ENCODE data around the gene P2RY1. TPM values are rescaled to one million over a fixed set of nuclear protein-coding genes. Genes with fewer than 3 reads are reported as not detected.
A peak's percentile ranks its signal among the peaks of the same experiment; 100 is the strongest.
"Not testable (repeated sequence)": the region's sequence is repeated elsewhere in the genome, so short reads cannot be mapped to it uniquely, and the experiment has no call there.

The P2RY1 gene
- total RNA-seq, 1 experiment from 2014 or later = 1.2 TPM

DNA sequence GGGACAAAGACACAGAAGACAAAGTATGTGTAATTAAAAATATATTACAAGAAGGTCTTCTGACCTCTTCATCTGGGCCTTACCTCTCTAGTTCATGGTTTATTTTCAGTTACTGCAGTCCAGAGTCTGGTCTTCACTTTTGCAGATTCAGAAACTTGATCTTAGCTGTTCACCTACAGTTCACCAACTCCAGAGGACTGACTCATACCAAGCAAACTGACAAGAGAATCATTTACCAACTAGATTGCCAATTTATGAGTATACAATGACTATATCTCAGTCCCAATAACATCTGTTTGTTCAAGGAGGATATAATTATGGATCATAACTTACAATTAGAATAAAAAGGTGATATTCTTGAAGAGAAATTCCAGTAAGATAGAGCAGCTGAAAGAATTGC is 9.0 kb downstream of the P2RY1 start:
- Histone ChIP-seq H3K9me2 (ENCODE audit: insufficient read depth) (no peaks in the 10 kb centered on the region), H4K20me1 (ENCODE audit: insufficient read depth) (no peaks in the 10 kb centered on the region), H3K4me2 (no peak overlapping the region), H3K4me3 (no peak overlapping the region), H3K9me3 (ENCODE audit: insufficient read depth, low read depth) (peaks cover 6% of the 10 kb centered on the region; the same call in 1 of the 2 replicates), H3K36me3 (ENCODE audit: low read depth) (no peaks in the 10 kb centered on the region), H3F3A (ENCODE audit: insufficient read depth, low read depth) (no peaks in the 10 kb centered on the region), H2AFZ (no peak overlapping the region), H3K79me2 (ENCODE audit: low read depth) (no peaks in the 10 kb centered on the region), H3K27me3 (ENCODE audit: insufficient read depth, low read depth) (no peaks in the 10 kb centered on the region), H3K27ac (no peak overlapping the region), H3K4me1 (replicated peaks; ENCODE audit: insufficient read depth) (no peaks in the 10 kb centered on the region)
- ChIA-PET CTCF (no interaction called here), POLR2A (ENCODE audit: unreplicated experiment) (no interaction called here)
- no TSS peak for BruUV-seq (replicated peaks)
- intact Hi-C loops (cut with micrococcal nuclease; ENCODE audit: unreplicated experiment) = no loop called here
- DNase-seq = no peak
- TF ChIP-seq, protein P1, sequence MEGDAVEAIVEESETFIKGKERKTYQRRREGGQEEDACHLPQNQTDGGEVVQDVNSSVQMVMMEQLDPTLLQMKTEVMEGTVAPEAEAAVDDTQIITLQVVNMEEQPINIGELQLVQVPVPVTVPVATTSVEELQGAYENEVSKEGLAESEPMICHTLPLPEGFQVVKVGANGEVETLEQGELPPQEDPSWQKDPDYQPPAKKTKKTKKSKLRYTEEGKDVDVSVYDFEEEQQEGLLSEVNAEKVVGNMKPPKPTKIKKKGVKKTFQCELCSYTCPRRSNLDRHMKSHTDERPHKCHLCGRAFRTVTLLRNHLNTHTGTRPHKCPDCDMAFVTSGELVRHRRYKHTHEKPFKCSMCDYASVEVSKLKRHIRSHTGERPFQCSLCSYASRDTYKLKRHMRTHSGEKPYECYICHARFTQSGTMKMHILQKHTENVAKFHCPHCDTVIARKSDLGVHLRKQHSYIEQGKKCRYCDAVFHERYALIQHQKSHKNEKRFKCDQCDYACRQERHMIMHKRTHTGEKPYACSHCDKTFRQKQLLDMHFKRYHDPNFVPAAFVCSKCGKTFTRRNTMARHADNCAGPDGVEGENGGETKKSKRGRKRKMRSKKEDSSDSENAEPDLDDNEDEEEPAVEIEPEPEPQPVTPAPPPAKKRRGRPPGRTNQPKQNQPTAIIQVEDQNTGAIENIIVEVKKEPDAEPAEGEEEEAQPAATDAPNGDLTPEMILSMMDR (conservative IDR thresholded peaks at IDR 0.05) = no peak
- no peak for TF ChIP-seq EZH2 (IDR thresholded peaks at IDR 0.05; ENCODE audit: low read depth)

DNA sequence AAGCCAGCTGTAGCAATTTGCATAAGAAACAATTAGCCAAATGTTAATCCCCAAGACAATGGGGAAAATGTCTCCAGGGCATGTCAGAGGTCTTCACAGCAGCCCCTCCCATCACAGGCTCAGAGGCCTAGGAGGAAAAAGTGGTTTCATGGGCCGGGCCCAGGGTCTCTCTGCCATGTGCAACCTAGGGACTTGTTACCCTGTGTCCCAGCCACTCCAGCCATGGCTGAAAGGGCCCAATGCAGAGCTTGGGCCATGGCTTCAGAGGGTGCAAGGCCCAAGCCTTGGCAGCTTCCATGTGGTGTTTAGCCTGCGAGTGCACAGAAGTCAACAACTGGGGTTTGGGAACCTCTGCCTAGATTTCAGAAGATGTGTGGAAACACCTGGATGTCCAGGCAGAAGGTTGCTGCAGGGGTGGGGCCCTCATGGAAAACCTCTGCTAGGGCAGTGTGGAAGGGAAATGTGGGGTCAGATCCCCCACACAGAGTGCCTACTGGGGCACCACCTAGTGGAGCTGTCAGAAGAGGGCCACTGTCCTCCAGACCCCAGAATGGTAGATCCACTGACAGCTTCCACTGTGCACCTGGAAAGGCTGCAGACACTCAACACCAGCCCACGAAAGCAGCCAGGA is 11.8 kb downstream of the P2RY1 start:
- POLR2A ChIA-PET (ENCODE audit: unreplicated experiment); H3F3A ChIP-seq (ENCODE audit: insufficient read depth, low read depth); intact Hi-C loops (cut with micrococcal nuclease; ENCODE audit: unreplicated experiment); H3K27ac ChIP-seq; H2AFZ ChIP-seq; H3K4me3 ChIP-seq; H3K4me1 ChIP-seq (replicated peaks; ENCODE audit: insufficient read depth); H3K27me3 ChIP-seq (ENCODE audit: insufficient read depth, low read depth); H3K9me2 ChIP-seq (ENCODE audit: insufficient read depth); H3K9me3 ChIP-seq (ENCODE audit: insufficient read depth, low read depth); BruUV-seq (replicated peaks); DNase-seq; CTCF ChIA-PET; H3K79me2 ChIP-seq (ENCODE audit: low read depth); H3K36me3 ChIP-seq (ENCODE audit: low read depth); H3K4me2 ChIP-seq; H4K20me1 ChIP-seq (ENCODE audit: insufficient read depth): not testable (repeated sequence)

DNA sequence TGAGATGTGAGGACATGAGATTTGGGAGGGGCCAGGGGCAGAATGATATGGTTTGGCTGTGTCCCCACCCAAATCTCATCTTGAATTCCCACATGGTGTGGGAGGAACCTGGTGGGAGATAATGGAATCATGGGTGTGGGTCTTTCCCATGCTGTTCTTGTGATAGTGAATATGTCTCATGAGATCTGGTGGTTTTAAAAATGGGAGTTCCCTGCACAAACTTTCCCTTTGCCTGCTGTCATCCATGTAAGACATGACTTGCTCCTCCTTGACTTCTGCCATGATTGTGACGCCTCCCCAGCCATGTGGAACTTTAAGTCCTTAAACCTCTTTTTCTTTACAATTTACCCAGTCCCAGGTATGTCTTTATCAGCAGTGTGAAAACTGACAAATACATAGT is 12.7 kb downstream of the P2RY1 start:
- CTCF ChIA-PET; POLR2A ChIA-PET (ENCODE audit: unreplicated experiment); BruUV-seq (replicated peaks): not testable (repeated sequence)

DNA sequence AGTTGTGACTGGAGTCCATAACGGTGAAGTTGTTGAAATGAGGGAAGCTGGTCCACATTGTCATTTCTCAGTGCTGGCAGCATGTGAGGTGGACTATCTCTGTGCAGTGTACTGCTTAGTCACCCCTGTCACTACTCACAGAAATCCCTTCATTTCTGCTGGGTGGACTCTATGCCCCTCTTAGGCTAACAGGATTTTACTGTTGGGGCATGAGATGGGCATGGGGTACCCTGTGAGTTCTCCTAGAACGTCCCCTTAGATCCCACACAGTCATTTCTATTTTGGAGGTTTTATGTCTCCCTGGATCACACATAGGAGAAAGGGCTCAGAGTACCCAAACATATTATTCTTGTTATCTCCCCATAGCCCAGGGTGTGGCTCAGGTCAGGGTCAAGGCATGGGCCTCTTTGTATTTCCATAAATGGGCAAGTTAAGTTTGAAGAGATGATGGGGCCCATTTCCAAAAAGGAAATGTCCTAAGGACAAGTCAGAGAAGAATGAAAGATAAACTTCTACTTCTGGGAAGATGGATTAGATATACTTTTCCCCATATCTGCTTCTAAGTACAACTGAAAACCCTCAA is 15.2 kb downstream of the P2RY1 start:
- DNase-seq = no peak
- no peaks in the 10 kb centered on the region for H3K36me3 ChIP-seq (ENCODE audit: low read depth)
- no peak overlapping the region for H3K4me2 ChIP-seq
- TF ChIP-seq EZH2 (IDR thresholded peaks at IDR 0.05; ENCODE audit: low read depth) = no peak
- TF ChIP-seq, protein P1 (conservative IDR thresholded peaks at IDR 0.05) = no peak
- no peaks in the 10 kb centered on the region for H3F3A ChIP-seq (ENCODE audit: insufficient read depth, low read depth)
- H3K27me3 ChIP-seq (ENCODE audit: insufficient read depth, low read depth) = no peaks in the 10 kb centered on the region
- H4K20me1 ChIP-seq (ENCODE audit: insufficient read depth) = no peaks in the 10 kb centered on the region
- 0 out of 2 replicates have a peak overlapping the region, but pooled peaks have one; percentile 9 for H2AFZ ChIP-seq
- H3K4me3 ChIP-seq = no peak overlapping the region
- no TSS peak for BruUV-seq (replicated peaks)
- ChIA-PET POLR2A (ENCODE audit: unreplicated experiment) (no interaction called here), CTCF (no interaction called here)
- no peaks in the 10 kb centered on the region for H3K79me2 ChIP-seq (ENCODE audit: low read depth)
- H3K9me3 ChIP-seq (ENCODE audit: insufficient read depth, low read depth) = peaks cover 6% of the 10 kb centered on the region; the same call in 1 of the 2 replicates
- no peaks in the 10 kb centered on the region for H3K4me1 ChIP-seq (replicated peaks; ENCODE audit: insufficient read depth)
- no peak overlapping the region for H3K27ac ChIP-seq
- intact Hi-C loops (cut with micrococcal nuclease; ENCODE audit: unreplicated experiment) = no loop called here
- H3K9me2 ChIP-seq (ENCODE audit: insufficient read depth) = no peaks in the 10 kb centered on the region

More for the DNA sequence above, 12.7 kb downstream of the P2RY1 start:
- H3K4me3 ChIP-seq; H3K79me2 ChIP-seq (ENCODE audit: low read depth); H4K20me1 ChIP-seq (ENCODE audit: insufficient read depth); H3K9me2 ChIP-seq (ENCODE audit: insufficient read depth); H3K9me3 ChIP-seq (ENCODE audit: insufficient read depth, low read depth); H2AFZ ChIP-seq; H3F3A ChIP-seq (ENCODE audit: insufficient read depth, low read depth); H3K4me2 ChIP-seq; intact Hi-C loops (cut with micrococcal nuclease; ENCODE audit: unreplicated experiment); DNase-seq; H3K27ac ChIP-seq; H3K27me3 ChIP-seq (ENCODE audit: insufficient read depth, low read depth); H3K36me3 ChIP-seq (ENCODE audit: low read depth); H3K4me1 ChIP-seq (replicated peaks; ENCODE audit: insufficient read depth): not testable (repeated sequence)

Measured in PC-9 (cell line).